Measurements from ENCODE around the gene IRX5.

IRX5 gene

GRCh38 chr16:54942353-54942943 lies 11.8 kb downstream of the IRX5 start:
- in situ Hi-C loops (cut with MboI; ENCODE audit: low sequenced_read_pairs): loop anchor here (25.0 kb wide), 1 partner anchor 505 kb away; no protein-coding TSS in a partner anchor

- in situ Hi-C loops (cut with MboI; ENCODE audit: low sequenced_read_pairs): loop anchor here (25.0 kb wide), 1 partner anchor 507 kb away; no protein-coding TSS in a partner anchor
These were observed 13.3 kb downstream of the IRX5 start for GRCh38 chr16:54944002-54944401.

- in situ Hi-C loops (cut with MboI; ENCODE audit: low sequenced_read_pairs): loop anchor here (25.0 kb wide), 1 partner anchor 508 kb away; no protein-coding TSS in a partner anchor
These were observed 14.4 kb downstream of the IRX5 start for GRCh38 chr16:54945063-54945462.

GRCh38 chr16:54946909-54947308 lies 16.2 kb downstream of the IRX5 start:
- in situ Hi-C loops (cut with MboI; ENCODE audit: low sequenced_read_pairs): loop anchor here (25.0 kb wide), 1 partner anchor 510 kb away; no protein-coding TSS in a partner anchor

GRCh38 chr16:54947616-54948015 lies 17.0 kb downstream of the IRX5 start:
- in situ Hi-C loops (cut with MboI; ENCODE audit: low sequenced_read_pairs): loop anchor here (25.0 kb wide), 1 partner anchor 510 kb away; no protein-coding TSS in a partner anchor

GRCh38 chr16:54952195-54952594 lies 21.5 kb downstream of the IRX5 start:
- in situ Hi-C loops (cut with MboI; ENCODE audit: low sequenced_read_pairs): no loop called here

GRCh38 chr16:54953461-54953860 lies 22.8 kb downstream of the IRX5 start:
- in situ Hi-C loops (cut with MboI; ENCODE audit: low sequenced_read_pairs): no loop called here

GRCh38 chr16:54954220-54954619 lies 23.6 kb downstream of the IRX5 start:
- in situ Hi-C loops (cut with MboI; ENCODE audit: low sequenced_read_pairs): no loop called here

GRCh38 chr16:54955757-54956156 lies 25.1 kb downstream of the IRX5 start:
- in situ Hi-C loops (cut with MboI; ENCODE audit: low sequenced_read_pairs): no loop called here

GRCh38 chr16:54957403-54958166 lies 26.9 kb downstream of the IRX5 start:
- in situ Hi-C loops (cut with MboI; ENCODE audit: low sequenced_read_pairs): no loop called here

GRCh38 chr16:54962045-54962444 lies 31.4 kb downstream of the IRX5 start:
- in situ Hi-C loops (cut with MboI; ENCODE audit: low sequenced_read_pairs): no loop called here

- in situ Hi-C loops (cut with MboI; ENCODE audit: low sequenced_read_pairs): no loop called here
These were observed 33.6 kb downstream of the IRX5 start for GRCh38 chr16:54964239-54964638.

GRCh38 chr16:54965464-54965863 lies 34.8 kb downstream of the IRX5 start:
- in situ Hi-C loops (cut with MboI; ENCODE audit: low sequenced_read_pairs): no loop called here

- in situ Hi-C loops (cut with MboI; ENCODE audit: low sequenced_read_pairs): no loop called here
These were observed 37.3 kb downstream of the IRX5 start for GRCh38 chr16:54968011-54968410.

- in situ Hi-C loops (cut with MboI; ENCODE audit: low sequenced_read_pairs): no loop called here
These were observed 38.1 kb downstream of the IRX5 start for GRCh38 chr16:54968784-54969183.

- in situ Hi-C loops (cut with MboI; ENCODE audit: low sequenced_read_pairs): no loop called here
These were observed 39.4 kb downstream of the IRX5 start for GRCh38 chr16:54970016-54970415.

GRCh38 chr16:54974367-54974766 lies 43.7 kb downstream of the IRX5 start:
- in situ Hi-C loops (cut with MboI; ENCODE audit: low sequenced_read_pairs): no loop called here

GRCh38 chr16:54976651-54977200 lies 46.1 kb downstream of the IRX5 start:
- in situ Hi-C loops (cut with MboI; ENCODE audit: low sequenced_read_pairs): no loop called here

- in situ Hi-C loops (cut with MboI; ENCODE audit: low sequenced_read_pairs): no loop called here
These were observed 46.5 kb downstream of the IRX5 start for GRCh38 chr16:54977211-54977610.

GRCh38 chr16:54980821-54981220 lies 50.2 kb downstream of the IRX5 start:
- in situ Hi-C loops (cut with MboI; ENCODE audit: low sequenced_read_pairs): no loop called here
